ENCODE results near the gene MICA.

Gene MICA

GRCh38 chr6:31420546-31420945, 17.2 kb downstream of the MICA start:
- TF ChIP-seq TAF1 (IDR thresholded peaks at IDR 0.05; ENCODE audit: low read depth) (no peak), TCF12 (IDR thresholded peaks at IDR 0.05; ENCODE audit: low read depth) (no peak), EP300 (IDR thresholded peaks at IDR 0.05; ENCODE audit: borderline replicate concordance) (no peak), RAD21 (IDR thresholded peaks at IDR 0.05; ENCODE audit: low read depth) (no peak), YY1 (IDR thresholded peaks at IDR 0.05; ENCODE audit: low read depth) (no peak), CREB1 (IDR thresholded peaks at IDR 0.05; ENCODE audit: low read depth) (no peak), ZBTB7A (IDR thresholded peaks at IDR 0.05; ENCODE audit: low read depth) (no peak), FOXM1 (IDR thresholded peaks at IDR 0.05; ENCODE audit: borderline replicate concordance, low read depth) (no peak), NFIC (IDR thresholded peaks at IDR 0.05) (no peak), TEAD4 (IDR thresholded peaks at IDR 0.05) (no peak), MAX (IDR thresholded peaks at IDR 0.05) (no peak), EGR1 (IDR thresholded peaks at IDR 0.05) (no peak), CEBPB (IDR thresholded peaks at IDR 0.05) (no peak), USF1 (IDR thresholded peaks at IDR 0.05) (no peak)
- TF ChIP-seq, protein P1, sequence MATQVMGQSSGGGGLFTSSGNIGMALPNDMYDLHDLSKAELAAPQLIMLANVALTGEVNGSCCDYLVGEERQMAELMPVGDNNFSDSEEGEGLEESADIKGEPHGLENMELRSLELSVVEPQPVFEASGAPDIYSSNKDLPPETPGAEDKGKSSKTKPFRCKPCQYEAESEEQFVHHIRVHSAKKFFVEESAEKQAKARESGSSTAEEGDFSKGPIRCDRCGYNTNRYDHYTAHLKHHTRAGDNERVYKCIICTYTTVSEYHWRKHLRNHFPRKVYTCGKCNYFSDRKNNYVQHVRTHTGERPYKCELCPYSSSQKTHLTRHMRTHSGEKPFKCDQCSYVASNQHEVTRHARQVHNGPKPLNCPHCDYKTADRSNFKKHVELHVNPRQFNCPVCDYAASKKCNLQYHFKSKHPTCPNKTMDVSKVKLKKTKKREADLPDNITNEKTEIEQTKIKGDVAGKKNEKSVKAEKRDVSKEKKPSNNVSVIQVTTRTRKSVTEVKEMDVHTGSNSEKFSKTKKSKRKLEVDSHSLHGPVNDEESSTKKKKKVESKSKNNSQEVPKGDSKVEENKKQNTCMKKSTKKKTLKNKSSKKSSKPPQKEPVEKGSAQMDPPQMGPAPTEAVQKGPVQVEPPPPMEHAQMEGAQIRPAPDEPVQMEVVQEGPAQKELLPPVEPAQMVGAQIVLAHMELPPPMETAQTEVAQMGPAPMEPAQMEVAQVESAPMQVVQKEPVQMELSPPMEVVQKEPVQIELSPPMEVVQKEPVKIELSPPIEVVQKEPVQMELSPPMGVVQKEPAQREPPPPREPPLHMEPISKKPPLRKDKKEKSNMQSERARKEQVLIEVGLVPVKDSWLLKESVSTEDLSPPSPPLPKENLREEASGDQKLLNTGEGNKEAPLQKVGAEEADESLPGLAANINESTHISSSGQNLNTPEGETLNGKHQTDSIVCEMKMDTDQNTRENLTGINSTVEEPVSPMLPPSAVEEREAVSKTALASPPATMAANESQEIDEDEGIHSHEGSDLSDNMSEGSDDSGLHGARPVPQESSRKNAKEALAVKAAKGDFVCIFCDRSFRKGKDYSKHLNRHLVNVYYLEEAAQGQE (IDR thresholded peaks at IDR 0.05; ENCODE audit: low read depth) = no peak

GRCh38 chr6:31422587-31422986, 19.2 kb downstream of the MICA start:
- TF ChIP-seq TEAD4 (IDR thresholded peaks at IDR 0.05) = no peak
- no peak for TF ChIP-seq ZBTB7A (IDR thresholded peaks at IDR 0.05; ENCODE audit: low read depth)
- TF ChIP-seq CEBPB (IDR thresholded peaks at IDR 0.05) = no peak
- no peak for TF ChIP-seq RAD21 (IDR thresholded peaks at IDR 0.05; ENCODE audit: low read depth)
- no peak for TF ChIP-seq USF1 (IDR thresholded peaks at IDR 0.05)
- TF ChIP-seq EGR1 (IDR thresholded peaks at IDR 0.05) = no peak
- TF ChIP-seq MAX (IDR thresholded peaks at IDR 0.05) = no peak
- TF ChIP-seq EP300 (IDR thresholded peaks at IDR 0.05; ENCODE audit: borderline replicate concordance) = no peak
- TF ChIP-seq CREB1 (IDR thresholded peaks at IDR 0.05; ENCODE audit: low read depth) = no peak
- TF ChIP-seq NFIC (IDR thresholded peaks at IDR 0.05) = no peak
- TF ChIP-seq TCF12 (IDR thresholded peaks at IDR 0.05; ENCODE audit: low read depth) = no peak
- no peak for TF ChIP-seq YY1 (IDR thresholded peaks at IDR 0.05; ENCODE audit: low read depth)
- TF ChIP-seq, protein P1 (IDR thresholded peaks at IDR 0.05; ENCODE audit: low read depth) = no peak
- TF ChIP-seq FOXM1 (IDR thresholded peaks at IDR 0.05; ENCODE audit: borderline replicate concordance, low read depth) = no peak
- TF ChIP-seq TAF1 (IDR thresholded peaks at IDR 0.05; ENCODE audit: low read depth) = no peak

- TF ChIP-seq EGR1 (IDR thresholded peaks at IDR 0.05) (no peak), MAX (IDR thresholded peaks at IDR 0.05) (no peak), CREB1 (IDR thresholded peaks at IDR 0.05; ENCODE audit: low read depth) (no peak), USF1 (IDR thresholded peaks at IDR 0.05) (no peak), TEAD4 (IDR thresholded peaks at IDR 0.05) (no peak), NFIC (IDR thresholded peaks at IDR 0.05) (no peak), FOXM1 (IDR thresholded peaks at IDR 0.05; ENCODE audit: borderline replicate concordance, low read depth) (no peak), YY1 (IDR thresholded peaks at IDR 0.05; ENCODE audit: low read depth) (no peak)
- TF ChIP-seq, protein P1 (IDR thresholded peaks at IDR 0.05; ENCODE audit: low read depth) = no peak
These were observed 20.2 kb downstream of the MICA start for GRCh38 chr6:31423550-31423949.
